Measurements from ENCODE around the gene APAF1. TPM values are rescaled to one million over a fixed set of nuclear protein-coding genes. Genes with fewer than 3 reads are reported as not detected.
"Not testable (repeated sequence)": the region's sequence is repeated elsewhere in the genome, so short reads cannot be mapped to it uniquely, and the experiment has no call there.

APAF1 gene
- total RNA-seq, 1 donor from 2014 or later = 49.2 TPM

DNA sequence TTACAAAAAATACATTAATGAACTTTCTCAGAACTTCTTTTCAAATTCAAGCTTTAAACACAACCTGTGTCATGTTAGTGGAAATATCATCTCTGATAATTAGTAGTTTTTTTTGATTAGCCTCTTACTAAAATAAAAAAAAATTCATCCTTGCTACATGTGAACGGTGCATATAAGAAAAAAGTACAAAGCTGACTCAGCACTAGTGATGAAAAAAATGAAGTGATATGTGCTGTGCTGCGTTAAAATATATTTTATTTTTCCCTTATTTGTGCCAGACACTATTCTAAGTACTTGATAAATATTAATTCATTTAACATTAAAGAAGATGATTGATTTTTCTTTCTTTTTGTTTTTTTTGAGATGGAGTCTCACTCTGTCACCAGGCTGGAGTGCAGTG is 8.0 kb upstream of the APAF1 start:
- DNase-seq (ENCODE audit: low read depth) (no peak), FAIRE-seq (peak; percentile 52)
- no peaks in the 10 kb centered on the region for H3K27me3 ChIP-seq (ENCODE audit: insufficient read depth, low read length)
- peaks cover 7% of the 10 kb centered on the region for H3K36me3 Mint-ChIP-seq (ENCODE audit: low read depth, unreplicated experiment)
- no peak overlapping the region for H3K9ac ChIP-seq (ENCODE audit: low read length)
- peaks cover 10% of the 10 kb centered on the region for H3K36me3 ChIP-seq (ENCODE audit: insufficient read depth, low read length)
- H3K27ac Mint-ChIP-seq (ENCODE audit: unreplicated experiment) = no peak overlapping the region
- H3K27ac ChIP-seq (ENCODE audit: low read depth, low read length) = no peak overlapping the region
- no peak overlapping the region for H3K4me3 ChIP-seq (ENCODE audit: insufficient read depth, low read depth, low read length)
- H3K27me3 Mint-ChIP-seq (ENCODE audit: low read depth, unreplicated experiment) = no peaks in the 10 kb centered on the region
- peaks cover 89% of the 10 kb centered on the region for H3K79me2 ChIP-seq (ENCODE audit: insufficient read depth, low read length)
- no peaks in the 10 kb centered on the region for H3K9me3 Mint-ChIP-seq (ENCODE audit: unreplicated experiment)
- TF ChIP-seq EZH2 (IDR thresholded peaks at IDR 0.05; ENCODE audit: insufficient read depth, low read length) = no peak
- TF ChIP-seq, protein P1, sequence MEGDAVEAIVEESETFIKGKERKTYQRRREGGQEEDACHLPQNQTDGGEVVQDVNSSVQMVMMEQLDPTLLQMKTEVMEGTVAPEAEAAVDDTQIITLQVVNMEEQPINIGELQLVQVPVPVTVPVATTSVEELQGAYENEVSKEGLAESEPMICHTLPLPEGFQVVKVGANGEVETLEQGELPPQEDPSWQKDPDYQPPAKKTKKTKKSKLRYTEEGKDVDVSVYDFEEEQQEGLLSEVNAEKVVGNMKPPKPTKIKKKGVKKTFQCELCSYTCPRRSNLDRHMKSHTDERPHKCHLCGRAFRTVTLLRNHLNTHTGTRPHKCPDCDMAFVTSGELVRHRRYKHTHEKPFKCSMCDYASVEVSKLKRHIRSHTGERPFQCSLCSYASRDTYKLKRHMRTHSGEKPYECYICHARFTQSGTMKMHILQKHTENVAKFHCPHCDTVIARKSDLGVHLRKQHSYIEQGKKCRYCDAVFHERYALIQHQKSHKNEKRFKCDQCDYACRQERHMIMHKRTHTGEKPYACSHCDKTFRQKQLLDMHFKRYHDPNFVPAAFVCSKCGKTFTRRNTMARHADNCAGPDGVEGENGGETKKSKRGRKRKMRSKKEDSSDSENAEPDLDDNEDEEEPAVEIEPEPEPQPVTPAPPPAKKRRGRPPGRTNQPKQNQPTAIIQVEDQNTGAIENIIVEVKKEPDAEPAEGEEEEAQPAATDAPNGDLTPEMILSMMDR (IDR thresholded peaks at IDR 0.05; ENCODE audit: insufficient read depth, low read depth, low read length) = no peak
- H2AFZ ChIP-seq (ENCODE audit: low read depth, low read length) = no peak overlapping the region
- no peak overlapping the region for H3K4me2 ChIP-seq (ENCODE audit: low read length)
- no peak overlapping the region for H3K4me3 Mint-ChIP-seq (ENCODE audit: unreplicated experiment)
- peaks cover 16% of the 10 kb centered on the region for H3K4me1 Mint-ChIP-seq (ENCODE audit: low read depth, unreplicated experiment)
- peaks cover 8% of the 10 kb centered on the region for H3K4me1 ChIP-seq (ENCODE audit: insufficient read depth, low read length)
- no peaks in the 10 kb centered on the region for H3K9me3 ChIP-seq (ENCODE audit: insufficient read depth, low read depth, low read length)
- peaks cover 61% of the 10 kb centered on the region for H4K20me1 ChIP-seq (ENCODE audit: insufficient read depth, low read length)

DNA sequence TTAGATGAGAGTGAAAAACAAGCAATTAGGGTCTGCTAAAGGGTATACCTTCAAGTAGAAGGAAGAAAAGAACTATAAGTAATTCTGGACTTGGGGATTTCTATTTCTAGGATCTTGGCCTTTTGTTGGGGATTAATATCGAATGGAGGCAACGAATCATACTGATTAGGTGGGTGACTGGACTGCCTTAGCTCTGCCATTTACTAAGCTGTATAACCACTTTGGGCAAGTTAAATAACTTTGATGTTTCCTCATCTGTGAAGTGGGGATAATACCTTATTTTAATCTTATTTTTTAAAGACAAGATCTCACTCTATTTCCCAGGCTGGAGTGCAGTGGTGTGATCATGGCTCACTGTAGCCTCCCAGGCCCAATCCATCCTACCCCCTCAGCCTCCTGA is 7.1 kb upstream of the APAF1 start:
- H3K27me3 ChIP-seq (ENCODE audit: insufficient read depth, low read length) = no peaks in the 10 kb centered on the region
- H2AFZ ChIP-seq (ENCODE audit: low read depth, low read length) = no peak overlapping the region
- peaks cover 8% of the 10 kb centered on the region for H3K4me1 ChIP-seq (ENCODE audit: insufficient read depth, low read length)
- TF ChIP-seq, protein P1 (IDR thresholded peaks at IDR 0.05; ENCODE audit: insufficient read depth, low read depth, low read length) = no peak
- TF ChIP-seq EZH2 (IDR thresholded peaks at IDR 0.05; ENCODE audit: insufficient read depth, low read length) = no peak
- H3K4me3 ChIP-seq (ENCODE audit: insufficient read depth, low read depth, low read length) = no peak overlapping the region
- no peaks in the 10 kb centered on the region for H3K9me3 ChIP-seq (ENCODE audit: insufficient read depth, low read depth, low read length)
- peaks cover 5% of the 10 kb centered on the region for H3K36me3 ChIP-seq (ENCODE audit: insufficient read depth, low read length)
- peaks cover 4% of the 10 kb centered on the region for H3K36me3 Mint-ChIP-seq (ENCODE audit: low read depth, unreplicated experiment)
- peaks cover 60% of the 10 kb centered on the region for H4K20me1 ChIP-seq (ENCODE audit: insufficient read depth, low read length)
- peaks cover 19% of the 10 kb centered on the region for H3K4me1 Mint-ChIP-seq (ENCODE audit: low read depth, unreplicated experiment)
- FAIRE-seq (no peak), DNase-seq (ENCODE audit: low read depth) (no peak)
- H3K27ac ChIP-seq (ENCODE audit: low read depth, low read length) = no peak overlapping the region
- H3K4me2 ChIP-seq (ENCODE audit: low read length) = no peak overlapping the region
- no peak overlapping the region for H3K4me3 Mint-ChIP-seq (ENCODE audit: unreplicated experiment)
- no peaks in the 10 kb centered on the region for H3K27me3 Mint-ChIP-seq (ENCODE audit: low read depth, unreplicated experiment)
- H3K9ac ChIP-seq (ENCODE audit: low read length) = no peak overlapping the region
- no peaks in the 10 kb centered on the region for H3K9me3 Mint-ChIP-seq (ENCODE audit: unreplicated experiment)
- H3K27ac Mint-ChIP-seq (ENCODE audit: unreplicated experiment) = no peak overlapping the region
- peaks cover 92% of the 10 kb centered on the region for H3K79me2 ChIP-seq (ENCODE audit: insufficient read depth, low read length)

DNA sequence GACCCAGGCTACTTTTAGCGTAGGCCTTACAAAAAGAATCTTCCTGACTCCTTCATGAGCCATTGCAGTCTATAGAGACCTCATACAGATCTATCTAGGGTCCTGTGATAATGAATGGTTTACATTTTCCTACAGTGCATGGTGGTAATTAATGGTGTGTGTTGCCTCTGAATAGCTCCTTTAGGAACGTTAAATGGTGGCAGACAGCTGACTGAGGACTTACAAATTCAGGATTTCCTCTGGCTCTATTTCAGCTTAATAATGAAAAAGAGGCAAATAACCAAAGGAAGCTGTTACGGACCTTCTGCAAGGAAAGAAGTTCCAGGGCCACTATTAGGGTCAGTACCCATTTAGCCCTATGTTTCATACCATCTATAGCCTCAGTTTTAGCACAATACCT is 5.6 kb upstream of the APAF1 start:
- H3K9me3 ChIP-seq (ENCODE audit: insufficient read depth, low read depth, low read length) = no peaks in the 10 kb centered on the region
- H3K9ac ChIP-seq (ENCODE audit: low read length) = no peak overlapping the region
- H3K36me3 ChIP-seq (ENCODE audit: insufficient read depth, low read length) = peaks cover 3% of the 10 kb centered on the region
- H2AFZ ChIP-seq (ENCODE audit: low read depth, low read length) = no peak overlapping the region
- peaks cover 93% of the 10 kb centered on the region for H3K79me2 ChIP-seq (ENCODE audit: insufficient read depth, low read length)
- no peak for TF ChIP-seq EZH2 (IDR thresholded peaks at IDR 0.05; ENCODE audit: insufficient read depth, low read length)
- TF ChIP-seq, protein P1 (IDR thresholded peaks at IDR 0.05; ENCODE audit: insufficient read depth, low read depth, low read length) = no peak
- no peak overlapping the region for H3K4me2 ChIP-seq (ENCODE audit: low read length)
- Mint-ChIP-seq H3K4me1 (ENCODE audit: low read depth, unreplicated experiment) (peaks cover 21% of the 10 kb centered on the region), H3K4me3 (ENCODE audit: unreplicated experiment) (no peak overlapping the region), H3K9me3 (ENCODE audit: unreplicated experiment) (no peaks in the 10 kb centered on the region), H3K27me3 (ENCODE audit: low read depth, unreplicated experiment) (no peaks in the 10 kb centered on the region), H3K27ac (ENCODE audit: unreplicated experiment) (no peak overlapping the region), H3K36me3 (ENCODE audit: low read depth, unreplicated experiment) (no peaks in the 10 kb centered on the region)
- H4K20me1 ChIP-seq (ENCODE audit: insufficient read depth, low read length) = peaks cover 62% of the 10 kb centered on the region
- no peak overlapping the region for H3K27ac ChIP-seq (ENCODE audit: low read depth, low read length)
- FAIRE-seq = no peak
- H3K4me1 ChIP-seq (ENCODE audit: insufficient read depth, low read length) = peaks cover 8% of the 10 kb centered on the region
- no peak overlapping the region for H3K4me3 ChIP-seq (ENCODE audit: insufficient read depth, low read depth, low read length)
- no peaks in the 10 kb centered on the region for H3K27me3 ChIP-seq (ENCODE audit: insufficient read depth, low read length)
- no peak for DNase-seq (ENCODE audit: low read depth)

DNA sequence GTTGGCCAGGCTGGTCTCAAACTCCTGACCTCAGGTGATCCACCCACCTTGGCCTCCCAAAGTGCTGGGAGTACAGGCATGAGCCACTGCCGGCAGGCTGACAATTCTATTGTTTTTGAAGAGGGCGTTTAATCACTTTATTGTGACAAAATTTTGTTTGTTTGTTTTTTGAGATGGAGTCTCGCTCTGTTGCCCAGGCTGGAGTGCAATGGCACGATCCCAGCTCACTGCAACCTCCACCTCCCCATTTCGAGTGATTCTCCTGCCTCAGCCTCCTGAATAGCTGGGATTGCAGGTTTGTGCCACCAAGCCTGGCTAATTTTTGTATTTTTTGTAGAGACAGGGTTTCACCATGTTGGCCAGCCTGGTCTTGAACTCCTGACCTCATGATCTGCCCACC is 2.3 kb upstream of the APAF1 start:
- H3K9me3 ChIP-seq (ENCODE audit: insufficient read depth, low read depth, low read length); FAIRE-seq; H2AFZ ChIP-seq (ENCODE audit: low read depth, low read length); H3K9me3 Mint-ChIP-seq (ENCODE audit: unreplicated experiment); H3K4me3 ChIP-seq (ENCODE audit: insufficient read depth, low read depth, low read length); H3K9ac ChIP-seq (ENCODE audit: low read length); H3K27me3 ChIP-seq (ENCODE audit: insufficient read depth, low read length); H3K27ac ChIP-seq (ENCODE audit: low read depth, low read length); H3K27me3 Mint-ChIP-seq (ENCODE audit: low read depth, unreplicated experiment); H3K36me3 Mint-ChIP-seq (ENCODE audit: low read depth, unreplicated experiment); H3K36me3 ChIP-seq (ENCODE audit: insufficient read depth, low read length); H3K27ac Mint-ChIP-seq (ENCODE audit: unreplicated experiment); H3K4me1 Mint-ChIP-seq (ENCODE audit: low read depth, unreplicated experiment); H3K4me1 ChIP-seq (ENCODE audit: insufficient read depth, low read length); DNase-seq (ENCODE audit: low read depth): not testable (repeated sequence)
- Histone ChIP-seq H3K4me2 (ENCODE audit: low read length) (peak overlapping the region; percentile 89), H4K20me1 (ENCODE audit: insufficient read depth, low read length) (peaks cover 53% of the 10 kb centered on the region), H3K79me2 (ENCODE audit: insufficient read depth, low read length) (peaks cover 96% of the 10 kb centered on the region)
- H3K4me3 Mint-ChIP-seq (ENCODE audit: unreplicated experiment) = peak overlapping the region; percentile 97

All from astrocyte (in vitro differentiated cells and primary cell).